PC-3 (cell line): Measurements from ENCODE around the gene OR2C3. TPM values are rescaled to one million over a fixed set of nuclear protein-coding genes. Genes with fewer than 3 reads are reported as not detected.

ENCODE experiments used
- ATAC-seq: fragments of 200-7000 bp; cut with Tn5 transposase; 2 replicates; pipeline ENCODE4 v1.9.1; 2020; ENCODE audit warnings: mild to moderate bottlenecking, moderate library complexity
- BruUV-seq: library from RNA; stranded (reverse); fragments of 400-500 nt; replicated peaks from 2 replicates; lab custom pipeline; 2021; lab: Mats Ljungman, UMichigan
- CTCF ChIA-PET: fragments of 300-600 bp; sonication (Branson Sonifier 250); formaldehyde crosslinking; loops from one replicate; lab custom pipeline; 2022; ENCODE audit warnings: antibody characterized with exemption; lab: Charles Lee
- POLR2A ChIA-PET: fragments of 300-600 bp; sonication (Branson Sonifier 250); formaldehyde crosslinking; loops from one replicate; lab custom pipeline; 2022; ENCODE audit warnings: antibody characterized with exemption; ENCODE audit not compliant: unreplicated experiment; lab: Charles Lee
- DNase-seq: peaks from one replicate; pipeline ENCODE4 v3.0.0-alpha.2; 2015
- H2AFZ ChIP-seq: fragments of 300-600 bp; sonication (generic); 2 replicates; pipeline ENCODE4 v1.6.0; 2016; ENCODE audit warnings: antibody characterized with exemption, low read length
- H3F3A ChIP-seq: fragments of 300-600 bp; sonication (generic); one replicate; pipeline ENCODE4 v1.6.0; 2017; ENCODE audit warnings: antibody characterized with exemption, low read length, control low read depth, mild to moderate bottlenecking; ENCODE audit not compliant: unreplicated experiment
- H3K27ac ChIP-seq: fragments of 300-600 bp; sonication (generic); 2 replicates; pipeline ENCODE4 v1.5.1; 2016; ENCODE audit warnings: mild to moderate bottlenecking, low read length
- H3K27me3 ChIP-seq: fragments of 300-600 bp; sonication (generic); 2 replicates; pipeline ENCODE4 v1.6.1; 2016; ENCODE audit warnings: low read length, mixed read lengths
- H3K36me3 ChIP-seq: fragments of 300-600 bp; sonication (generic); 2 replicates; pipeline ENCODE4 v1.6.1; 2016; ENCODE audit warnings: low read depth, mixed run types, low read length, mixed read lengths
- H3K4me1 ChIP-seq: fragments of 300-600 bp; sonication (generic); 2 replicates; pipeline ENCODE4 v1.5.1; 2016; ENCODE audit warnings: low read length; ENCODE audit not compliant: insufficient read depth
- H3K4me2 ChIP-seq: fragments of 300-600 bp; sonication (generic); 2 replicates; pipeline ENCODE4 v1.6.0; 2016; ENCODE audit warnings: low read length
- H3K4me3 ChIP-seq: fragments of 300-600 bp; sonication (generic); 2 replicates; pipeline ENCODE4 v1.5.1; 2016; ENCODE audit warnings: mild to moderate bottlenecking, low read length, mixed read lengths
- H3K79me2 ChIP-seq: fragments of 300-600 bp; sonication (generic); 2 replicates; pipeline ENCODE4 v1.6.1; 2017; ENCODE audit warnings: low read length, mixed read lengths
- H3K9ac ChIP-seq: fragments of 300-600 bp; sonication (generic); 2 replicates; pipeline ENCODE4 v1.6.0; 2016; ENCODE audit warnings: mild to moderate bottlenecking, low read length
- H3K9me2 ChIP-seq: fragments of 300-600 bp; sonication (generic); replicated peaks from 2 replicates; pipeline ENCODE4 v1.6.1; 2016; ENCODE audit warnings: mixed run types, low read length, mixed read lengths
- H3K9me3 ChIP-seq: fragments of 300-600 bp; sonication (generic); 2 replicates; pipeline ENCODE4 v1.6.1; 2016; ENCODE audit warnings: low read length, mixed read lengths
- H4K20me1 ChIP-seq: fragments of 300-600 bp; sonication (generic); 2 replicates; pipeline ENCODE4 v1.6.1; 2016; ENCODE audit warnings: low read length, mixed read lengths
- EZH2 ChIP-seq: fragments of 300-600 bp; sonication (generic); IDR thresholded peaks from one replicate; pipeline ENCODE4 v1.6.1; 2017; ENCODE audit warnings: antibody characterized with exemption, mild to moderate bottlenecking, low read length; ENCODE audit not compliant: unreplicated experiment
- EZH2phosphoT487 ChIP-seq: fragments of 300-600 bp; sonication (generic); IDR thresholded peaks from 2 replicates; pipeline ENCODE4 v1.6.1; 2018; ENCODE audit warnings: mild to moderate bottlenecking, antibody characterized with exemption, low read length, borderline replicate concordance
- intact Hi-C: fragments of 100-400 bp; cut with micrococcal nuclease; formaldehyde crosslinking; loops from 2 replicates; pipeline ENCODE4 v1.9.0; 2023
- total RNA-seq: library from RNA; depleted of rRNA; stranded (reverse); fragments of >200 nt; gene quantifications from 2 replicates; pipeline ENCODE4 v1.2.3, GENCODE V29; 2014
- TF ChIP-seq, protein P1 (sequence below): fragments of 300-600 bp; sonication (generic); conservative IDR thresholded peaks from 2 replicates; pipeline ENCODE4 v1.5.1; 2017; ENCODE audit warnings: antibody characterized with exemption, low read depth, mild to moderate bottlenecking, low read length

The OR2C3 gene
- total RNA-seq, 1 experiment from 2014 or later = not detected

DNA sequence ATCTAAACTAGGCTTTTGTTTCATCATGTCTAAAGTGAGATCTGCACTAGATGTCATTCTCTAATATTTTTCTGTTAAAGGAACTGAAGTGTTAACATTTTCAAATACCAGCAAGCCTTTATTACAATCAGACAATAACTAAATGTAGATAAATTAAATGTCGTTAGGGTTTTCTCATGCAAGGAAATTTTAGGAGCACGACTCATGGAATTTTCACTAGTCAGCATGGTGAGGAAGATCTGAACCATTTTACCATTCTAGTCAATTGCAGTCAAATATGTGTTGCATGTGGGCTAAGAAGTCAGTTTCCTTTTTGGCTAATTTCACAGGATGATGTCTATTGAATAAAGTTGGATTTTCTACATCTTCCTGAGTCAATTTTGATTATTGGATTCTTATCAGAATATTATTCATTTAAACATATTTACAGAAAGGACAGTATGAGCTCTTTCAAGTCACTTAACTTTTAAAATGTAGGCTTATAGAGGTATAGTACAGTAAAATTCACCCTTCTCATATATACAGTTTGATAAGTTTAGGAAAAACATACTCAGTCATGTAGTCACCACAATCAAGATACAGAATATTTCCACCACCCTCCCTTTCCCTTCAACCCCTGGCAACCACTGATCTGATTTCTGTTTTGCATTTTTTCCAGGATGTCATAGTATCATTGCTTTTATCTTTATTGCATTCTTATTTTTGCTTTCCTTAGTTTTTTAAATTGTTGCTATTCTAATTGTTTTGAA lies 21.9 kb upstream of the OR2C3 start:
- TF ChIP-seq, protein P1, sequence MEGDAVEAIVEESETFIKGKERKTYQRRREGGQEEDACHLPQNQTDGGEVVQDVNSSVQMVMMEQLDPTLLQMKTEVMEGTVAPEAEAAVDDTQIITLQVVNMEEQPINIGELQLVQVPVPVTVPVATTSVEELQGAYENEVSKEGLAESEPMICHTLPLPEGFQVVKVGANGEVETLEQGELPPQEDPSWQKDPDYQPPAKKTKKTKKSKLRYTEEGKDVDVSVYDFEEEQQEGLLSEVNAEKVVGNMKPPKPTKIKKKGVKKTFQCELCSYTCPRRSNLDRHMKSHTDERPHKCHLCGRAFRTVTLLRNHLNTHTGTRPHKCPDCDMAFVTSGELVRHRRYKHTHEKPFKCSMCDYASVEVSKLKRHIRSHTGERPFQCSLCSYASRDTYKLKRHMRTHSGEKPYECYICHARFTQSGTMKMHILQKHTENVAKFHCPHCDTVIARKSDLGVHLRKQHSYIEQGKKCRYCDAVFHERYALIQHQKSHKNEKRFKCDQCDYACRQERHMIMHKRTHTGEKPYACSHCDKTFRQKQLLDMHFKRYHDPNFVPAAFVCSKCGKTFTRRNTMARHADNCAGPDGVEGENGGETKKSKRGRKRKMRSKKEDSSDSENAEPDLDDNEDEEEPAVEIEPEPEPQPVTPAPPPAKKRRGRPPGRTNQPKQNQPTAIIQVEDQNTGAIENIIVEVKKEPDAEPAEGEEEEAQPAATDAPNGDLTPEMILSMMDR = no peak
- TF ChIP-seq EZH2 (no peak), EZH2phosphoT487 (no peak)
- Histone ChIP-seq H2AFZ (no peak overlapping the region), H3K9ac (no peak overlapping the region), H3K4me2 (no peak overlapping the region), H4K20me1 (no peaks in the 10 kb centered on the region), H3K27me3 (peaks cover 43% of the 10 kb centered on the region), H3K4me1 (no peaks in the 10 kb centered on the region), H3K4me3 (no peak overlapping the region), H3K9me3 (no peaks in the 10 kb centered on the region), H3K79me2 (no peaks in the 10 kb centered on the region), H3K27ac (no peak overlapping the region), H3K36me3 (no peaks in the 10 kb centered on the region), H3F3A (no peaks in the 10 kb centered on the region), H3K9me2 (no peaks in the 10 kb centered on the region)
- ChIA-PET POLR2A (no interaction called here), CTCF (no interaction called here)
- no peak for ATAC-seq
- BruUV-seq = no TSS peak
- intact Hi-C loops = no loop called here
- DNase-seq = no peak

DNA sequence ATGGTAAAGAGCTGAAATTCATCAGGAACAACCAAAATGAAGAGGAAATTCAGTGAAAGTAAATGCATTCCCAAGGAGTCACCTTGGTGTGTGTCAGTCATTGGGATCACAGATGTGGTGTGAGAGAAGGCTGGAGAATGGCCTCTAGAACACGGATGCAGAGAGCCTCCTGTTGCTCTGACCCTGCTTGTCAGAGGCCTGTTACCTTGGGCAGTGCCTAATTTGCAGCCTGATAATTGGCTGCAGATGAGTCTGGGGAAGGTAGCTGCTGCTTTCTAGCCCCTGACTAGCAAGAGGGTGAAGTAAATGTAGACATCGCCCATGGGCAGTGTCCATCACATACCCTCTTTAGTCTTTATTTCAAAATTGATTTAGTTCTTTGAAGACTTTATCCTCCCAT lies 16.0 kb upstream of the OR2C3 start:
- POLR2A ChIA-PET = no interaction called here
- intact Hi-C loops = no loop called here

More for the DNA sequence above, 16.0 kb upstream of the OR2C3 start:
- Histone ChIP-seq H3K4me2 (no peak overlapping the region), H3K4me1 (peaks cover 11% of the 10 kb centered on the region; the same call in 1 of the 2 replicates), H4K20me1 (no peaks in the 10 kb centered on the region), H3K27me3 (peaks cover 12% of the 10 kb centered on the region), H2AFZ (0 out of 2 replicates have a peak overlapping the region, but pooled peaks have one; percentile 6), H3K36me3 (no peaks in the 10 kb centered on the region), H3K9me2 (no peaks in the 10 kb centered on the region), H3K27ac (no peak overlapping the region), H3K9me3 (no peaks in the 10 kb centered on the region), H3K79me2 (no peaks in the 10 kb centered on the region), H3K9ac (no peak overlapping the region), H3F3A (no peaks in the 10 kb centered on the region), H3K4me3 (no peak overlapping the region)
- CTCF ChIA-PET = no interaction called here
- peak; percentile 20; the same call in 1 of the 2 replicates for ATAC-seq
- no peak for DNase-seq
- TF ChIP-seq, protein P1 = no peak
- no peak for TF ChIP-seq EZH2phosphoT487
- TF ChIP-seq EZH2 = no peak
- BruUV-seq = no TSS peak
